NCI-H2227 (cell line): ENCODE data around the gene CYP46A1.

Experiments used
- DNase-seq: peaks from one replicate; lab custom pipeline; 2025; ENCODE audit not compliant: unreplicated experiment; lab: John Stamatoyannopoulos, UW

The CYP46A1 gene

DNA sequence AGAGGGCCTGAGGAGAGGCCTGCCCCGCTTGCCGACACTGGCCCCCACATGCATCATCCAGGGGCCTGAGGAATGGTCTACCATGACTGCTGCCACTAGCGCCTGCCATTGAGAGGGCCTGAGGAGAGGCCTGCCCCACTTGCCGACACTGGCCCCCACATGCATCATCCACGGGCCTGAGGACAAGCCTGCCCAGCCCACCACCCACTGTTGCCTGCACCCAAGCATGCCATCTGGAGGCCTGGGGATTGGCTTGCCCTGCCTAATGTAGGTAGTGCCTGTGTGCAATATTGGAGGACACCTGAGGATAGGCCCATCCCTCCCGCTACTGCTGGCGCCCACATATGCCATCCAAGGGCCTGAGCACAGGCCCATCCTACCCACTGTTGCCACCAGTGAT is 24.4 kb downstream of the CYP46A1 start:
- no peak for DNase-seq

DNA sequence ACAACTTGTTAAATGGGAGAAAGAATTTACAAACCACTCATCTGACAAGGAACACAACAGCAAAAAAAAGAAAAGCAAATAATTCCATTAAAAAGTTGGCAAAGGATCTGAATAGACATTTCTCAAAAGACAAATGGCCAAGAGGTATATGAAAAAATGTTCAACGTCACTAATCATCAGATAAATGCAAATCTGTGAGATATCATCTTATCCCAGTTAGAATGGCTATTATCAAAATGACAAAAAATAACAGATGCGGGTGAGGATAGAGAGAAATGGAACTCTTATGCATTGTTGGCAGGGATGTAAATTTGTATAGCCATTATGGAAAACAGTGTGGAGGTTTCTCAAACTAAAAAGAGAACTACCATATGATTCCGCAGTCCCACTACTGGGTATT is 29.9 kb downstream of the CYP46A1 start:
- DNase-seq, result no peak

DNA sequence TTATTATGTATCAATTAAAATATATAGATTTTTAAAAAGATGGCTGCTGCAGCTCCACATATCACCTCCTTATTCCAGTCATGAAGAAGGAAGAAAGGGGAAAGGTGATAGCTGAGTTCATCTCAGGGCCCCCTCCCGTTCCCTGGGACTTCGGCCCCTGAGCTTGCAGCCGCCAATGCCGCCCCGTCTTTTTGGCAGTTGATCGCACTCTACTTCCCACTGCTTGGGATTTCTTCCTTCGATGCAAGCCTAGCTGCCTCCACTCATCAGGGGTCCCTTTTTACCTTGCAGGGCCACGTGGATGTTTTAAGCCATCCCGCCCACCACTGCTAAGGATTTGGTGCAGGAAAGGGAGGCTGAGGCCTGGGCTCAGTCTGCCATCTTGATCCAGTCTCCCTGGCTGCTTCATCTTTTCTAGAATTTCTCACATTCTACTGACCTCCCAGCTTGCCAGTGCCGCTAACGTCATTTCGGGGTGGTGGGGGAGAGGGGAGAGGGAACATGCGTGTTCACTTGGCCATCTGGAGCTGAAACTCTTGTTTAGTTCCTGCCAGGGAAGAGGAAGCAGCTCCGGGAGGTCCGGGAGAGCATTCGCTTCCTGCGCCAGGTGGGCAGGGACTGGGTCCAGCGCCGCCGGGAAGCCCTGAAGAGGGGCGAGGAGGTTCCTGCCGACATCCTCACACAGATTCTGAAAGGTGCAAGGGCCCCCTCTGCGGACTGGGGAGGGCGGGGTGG is 31.3 kb downstream of the CYP46A1 start:
- DNase-seq, result no peak

DNA sequence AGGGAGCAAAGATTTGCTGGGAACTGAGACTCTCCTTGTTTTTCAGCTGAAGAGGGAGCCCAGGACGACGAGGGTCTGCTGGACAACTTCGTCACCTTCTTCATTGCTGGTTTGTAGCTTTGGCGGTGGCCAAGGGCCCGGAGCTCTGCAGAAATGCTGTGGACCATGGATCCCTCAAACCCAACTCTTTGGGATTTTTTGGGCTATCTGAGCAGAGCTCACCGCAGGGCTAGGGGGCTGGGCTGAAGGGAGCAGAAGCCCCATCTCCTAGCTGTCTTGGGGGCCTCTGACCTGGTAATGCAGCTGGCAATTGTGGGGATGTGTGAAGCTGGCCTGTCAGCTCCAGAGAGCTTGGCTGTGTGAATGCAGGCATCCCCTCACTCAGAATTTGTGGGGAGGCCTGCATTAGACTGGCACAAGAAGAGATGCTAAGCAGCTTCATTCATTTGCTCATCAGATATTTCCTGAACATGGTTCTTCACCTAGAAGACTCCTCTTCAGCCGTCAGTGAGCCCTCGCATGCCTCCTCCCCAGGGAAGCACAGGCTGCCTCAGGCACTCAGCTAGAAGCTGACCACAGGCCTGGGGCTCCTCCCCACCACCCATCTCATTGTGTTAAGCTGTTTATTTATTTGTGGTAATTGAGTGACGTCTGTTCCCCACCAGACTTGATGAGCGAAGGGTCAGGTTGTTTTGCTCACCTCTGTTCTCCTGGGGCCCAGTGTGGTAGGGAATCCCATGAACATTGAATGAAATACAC is 32.2 kb downstream of the CYP46A1 start:
- DNase-seq, result no peak

DNA sequence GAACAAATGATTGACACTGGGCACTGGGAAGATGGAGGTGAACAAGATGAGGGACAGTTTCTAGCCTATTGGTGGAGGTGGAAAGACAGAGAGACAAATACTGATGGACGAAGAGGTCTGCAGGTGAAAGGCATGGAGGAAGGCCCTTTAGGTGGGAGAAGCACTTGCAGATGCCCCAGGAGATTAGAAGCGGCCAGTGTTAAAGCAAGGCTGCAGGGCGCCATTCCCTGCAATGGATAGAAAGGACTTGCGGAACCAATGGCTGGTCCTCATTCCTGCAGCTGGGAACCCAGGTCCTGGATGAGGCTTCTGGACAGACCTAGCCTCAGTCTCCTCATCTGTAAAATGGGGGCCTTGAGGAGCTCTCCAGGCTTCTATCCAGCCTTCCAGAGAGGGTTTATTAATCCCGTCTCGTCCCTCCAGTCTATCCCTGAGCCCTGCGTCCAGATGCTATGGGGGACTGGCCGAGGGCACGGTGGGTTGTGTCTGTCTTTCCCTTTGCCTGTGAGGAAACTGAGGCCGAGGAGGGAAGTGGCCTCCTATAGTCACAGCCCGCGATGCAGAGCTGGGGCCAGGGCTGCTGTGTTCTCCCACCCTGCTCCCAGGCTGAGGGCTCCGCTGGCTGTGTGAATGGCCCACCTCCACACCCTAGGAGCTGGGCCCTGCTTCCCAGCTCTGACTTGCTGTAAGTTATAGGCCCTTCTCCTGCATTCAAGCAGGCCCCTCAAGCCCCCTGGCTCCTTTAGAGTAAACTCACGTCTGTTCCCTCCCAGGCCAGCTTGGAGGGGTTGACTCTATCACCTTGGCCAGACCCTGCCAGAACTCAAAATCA is 33.0 kb downstream of the CYP46A1 start:
- no peak for DNase-seq

DNA sequence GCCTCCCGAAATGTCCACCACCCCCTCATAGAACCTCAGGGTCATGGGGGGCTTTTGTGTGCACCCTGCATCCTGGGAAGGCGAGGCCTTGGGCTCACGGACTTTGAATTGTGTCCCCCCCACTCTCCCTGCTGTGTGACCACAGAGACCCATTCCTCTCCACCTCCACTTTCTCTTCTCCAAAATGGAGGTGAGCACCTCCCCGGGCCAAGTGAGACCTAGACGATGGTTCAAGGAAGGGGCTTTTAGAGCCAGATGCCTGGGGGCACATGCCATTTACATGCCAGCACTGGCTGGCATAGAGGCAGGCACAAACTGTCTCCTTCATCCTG is 33.5 kb downstream of the CYP46A1 start:
- no peak for DNase-seq

DNA sequence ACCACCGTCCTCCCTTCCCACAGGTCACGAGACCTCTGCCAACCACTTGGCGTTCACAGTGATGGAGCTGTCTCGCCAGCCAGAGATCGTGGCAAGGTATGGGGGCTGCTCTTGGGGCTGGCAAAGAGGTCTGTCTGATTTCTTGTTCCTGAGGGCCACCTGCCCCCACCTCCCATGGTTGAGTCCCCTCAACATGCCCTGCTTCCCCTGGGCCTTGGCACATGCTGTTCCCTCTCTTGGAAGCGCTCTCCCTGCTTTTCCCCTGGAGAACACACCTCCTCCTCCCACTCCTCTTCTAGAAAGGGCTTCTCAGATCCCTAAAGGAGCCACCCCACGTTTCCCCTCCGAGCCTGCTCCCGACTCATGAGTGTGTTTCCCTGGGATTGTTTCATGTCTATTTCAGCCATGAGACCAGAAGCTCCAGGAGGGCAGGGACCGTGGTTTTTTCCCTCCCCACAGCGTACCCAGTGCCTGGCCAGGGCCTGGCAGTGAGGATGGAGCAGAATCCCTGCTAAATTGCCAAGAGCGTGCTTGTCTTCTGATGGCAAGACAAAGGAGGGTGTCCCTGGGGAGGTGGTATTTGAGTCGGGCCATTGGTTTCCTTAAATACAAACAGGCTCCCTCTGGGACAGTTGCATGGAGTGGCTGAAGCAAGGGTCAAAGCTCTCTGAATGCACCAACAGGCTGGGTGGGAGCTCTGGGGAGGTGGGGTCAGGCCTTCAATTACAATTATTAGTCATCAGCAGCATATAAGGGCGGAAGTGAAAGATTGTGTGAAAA is 34.1 kb downstream of the CYP46A1 start:
- no peak for DNase-seq

DNA sequence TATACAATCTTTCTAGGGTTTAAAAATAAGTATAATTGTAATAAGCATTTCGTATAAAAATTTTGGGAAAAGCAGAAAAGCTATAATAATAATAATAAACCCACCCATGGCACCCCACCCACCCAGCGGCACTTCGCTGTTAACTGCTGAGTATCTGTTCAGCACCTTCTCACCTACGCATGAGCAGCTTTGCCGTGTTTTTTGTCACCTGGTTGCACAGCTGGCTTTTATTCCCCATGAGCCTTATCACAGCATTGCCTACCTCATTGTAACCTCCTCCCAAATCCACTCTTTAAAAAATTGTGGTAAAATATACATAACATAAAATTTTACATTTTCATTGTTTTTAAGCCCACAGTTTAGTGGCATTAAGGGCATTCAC is 34.7 kb downstream of the CYP46A1 start:
- no peak for DNase-seq

DNA sequence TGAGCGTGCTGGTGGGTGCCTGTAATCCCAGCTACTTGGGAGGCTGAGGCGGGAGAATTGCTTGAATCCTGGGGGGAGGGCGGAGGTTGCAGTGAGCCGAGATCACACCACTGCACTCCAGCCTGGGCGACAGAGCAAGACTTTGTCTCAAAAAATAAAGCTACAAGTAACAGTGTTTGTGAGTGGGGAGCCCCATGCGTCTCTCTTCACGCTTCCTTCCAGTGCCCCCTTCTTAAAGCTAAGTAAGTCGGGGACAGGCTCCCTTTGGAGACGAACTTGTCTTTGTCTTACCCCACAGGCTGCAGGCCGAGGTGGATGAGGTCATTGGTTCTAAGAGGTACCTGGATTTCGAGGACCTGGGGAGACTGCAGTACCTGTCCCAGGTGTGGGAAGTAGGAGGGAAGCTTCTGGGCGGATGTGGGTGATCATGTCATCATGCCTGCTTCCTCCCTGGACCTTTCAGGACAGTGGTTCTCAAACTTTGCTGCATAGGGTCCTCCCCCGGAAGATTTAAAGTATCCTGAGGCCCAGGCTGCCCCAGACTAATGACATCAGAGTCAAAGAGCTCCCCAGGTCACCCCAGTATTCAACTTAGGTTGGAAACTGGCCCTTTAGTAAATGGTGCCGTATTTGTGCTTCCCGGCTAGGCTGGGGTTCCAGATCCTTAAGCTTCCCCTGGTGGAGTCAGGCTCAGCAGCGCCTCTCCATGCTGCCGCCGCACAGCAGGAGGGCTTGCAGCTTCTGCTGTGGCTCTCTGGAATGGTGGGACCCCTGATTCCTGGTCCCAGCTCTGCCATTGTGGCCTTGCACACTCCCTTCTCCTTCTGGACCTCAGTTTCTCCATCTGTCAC is 37.1 kb downstream of the CYP46A1 start:
- DNase-seq, result no peak

DNA sequence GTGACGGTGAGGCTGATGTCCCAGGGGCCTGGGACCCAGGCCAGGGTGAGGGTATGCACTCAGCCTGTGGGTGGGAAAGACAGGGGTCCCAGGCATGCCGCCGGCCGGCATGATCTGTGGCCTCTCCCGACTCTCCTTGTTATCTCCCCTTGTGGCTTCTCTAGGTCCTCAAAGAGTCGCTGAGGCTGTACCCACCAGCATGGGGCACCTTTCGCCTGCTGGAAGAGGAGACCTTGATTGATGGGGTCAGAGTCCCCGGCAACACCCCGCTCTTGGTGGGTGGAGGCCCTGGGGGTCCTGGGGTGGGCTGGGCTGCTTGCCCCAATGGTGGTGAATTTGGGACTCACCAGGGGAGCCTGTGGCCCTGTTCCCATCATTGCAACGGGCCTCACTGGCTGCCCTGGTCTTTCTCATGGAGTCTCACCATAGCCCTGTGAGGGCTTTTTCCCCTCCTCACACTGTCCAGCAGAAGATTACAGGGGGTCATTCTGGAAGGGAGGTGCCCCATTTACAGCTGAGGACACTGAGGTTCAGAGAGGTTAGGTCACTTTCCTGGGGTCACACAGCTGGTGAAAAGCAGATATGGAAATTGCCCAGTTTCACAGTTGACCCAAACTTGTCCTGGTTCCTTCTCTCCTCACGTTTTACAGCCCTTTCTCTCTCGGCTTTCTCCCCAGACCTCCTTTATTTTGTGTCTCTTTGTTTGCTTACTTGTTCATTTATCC is 37.9 kb downstream of the CYP46A1 start:
- no peak for DNase-seq

DNA sequence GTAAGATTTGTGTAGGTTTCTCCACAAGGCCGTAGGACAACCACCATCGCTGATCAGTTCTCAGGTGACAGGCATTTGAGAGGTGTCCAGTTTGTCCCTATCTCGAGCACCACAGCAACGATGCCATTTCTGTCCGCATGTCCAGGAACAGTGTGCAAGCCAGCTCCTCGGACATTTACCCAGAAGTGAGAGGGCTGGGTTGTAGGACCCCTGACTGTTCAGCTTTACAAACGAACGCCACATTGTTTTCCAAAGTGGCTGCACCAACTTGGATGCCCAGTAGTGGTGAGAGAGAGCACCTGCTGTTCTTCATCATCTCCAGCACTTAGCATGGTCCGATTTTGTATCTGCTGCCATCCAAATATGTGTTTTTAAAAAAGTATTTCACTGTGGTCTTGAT is 38.6 kb downstream of the CYP46A1 start:
- no peak for DNase-seq

DNA sequence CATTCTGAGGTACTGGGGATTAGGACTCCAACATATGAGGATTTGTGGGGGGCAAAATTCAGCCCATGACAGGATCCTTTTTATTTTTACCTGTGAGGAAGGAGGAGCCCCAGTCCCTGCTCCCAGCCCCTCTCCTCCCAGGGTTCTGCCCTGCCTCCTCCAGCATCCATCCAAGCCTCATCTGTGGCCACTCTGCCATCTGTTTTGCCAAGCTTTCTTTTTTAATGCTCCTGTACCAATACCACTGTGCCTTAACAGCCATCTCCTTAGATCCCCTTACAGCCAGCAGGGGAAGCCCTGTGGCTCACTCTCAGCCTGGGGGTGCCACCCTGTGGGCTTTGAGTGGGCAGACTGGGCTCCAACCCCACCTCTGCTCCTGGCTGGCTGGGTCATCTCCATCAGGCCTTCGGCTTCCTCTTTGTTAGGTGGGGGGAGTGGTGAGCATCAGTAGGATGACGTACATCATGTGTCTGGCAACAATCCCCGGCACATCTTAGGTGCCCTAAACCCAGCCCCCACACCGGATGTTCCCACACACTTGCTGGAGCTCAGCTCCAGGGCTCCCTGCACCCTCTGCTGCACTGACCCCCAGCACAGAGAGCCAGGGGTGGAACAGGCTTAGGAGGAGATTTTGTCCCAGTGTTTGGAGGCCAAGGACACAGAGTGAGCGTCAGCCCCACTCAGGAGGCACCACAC is 40.2 kb downstream of the CYP46A1 start:
- DNase-seq, result no peak

DNA sequence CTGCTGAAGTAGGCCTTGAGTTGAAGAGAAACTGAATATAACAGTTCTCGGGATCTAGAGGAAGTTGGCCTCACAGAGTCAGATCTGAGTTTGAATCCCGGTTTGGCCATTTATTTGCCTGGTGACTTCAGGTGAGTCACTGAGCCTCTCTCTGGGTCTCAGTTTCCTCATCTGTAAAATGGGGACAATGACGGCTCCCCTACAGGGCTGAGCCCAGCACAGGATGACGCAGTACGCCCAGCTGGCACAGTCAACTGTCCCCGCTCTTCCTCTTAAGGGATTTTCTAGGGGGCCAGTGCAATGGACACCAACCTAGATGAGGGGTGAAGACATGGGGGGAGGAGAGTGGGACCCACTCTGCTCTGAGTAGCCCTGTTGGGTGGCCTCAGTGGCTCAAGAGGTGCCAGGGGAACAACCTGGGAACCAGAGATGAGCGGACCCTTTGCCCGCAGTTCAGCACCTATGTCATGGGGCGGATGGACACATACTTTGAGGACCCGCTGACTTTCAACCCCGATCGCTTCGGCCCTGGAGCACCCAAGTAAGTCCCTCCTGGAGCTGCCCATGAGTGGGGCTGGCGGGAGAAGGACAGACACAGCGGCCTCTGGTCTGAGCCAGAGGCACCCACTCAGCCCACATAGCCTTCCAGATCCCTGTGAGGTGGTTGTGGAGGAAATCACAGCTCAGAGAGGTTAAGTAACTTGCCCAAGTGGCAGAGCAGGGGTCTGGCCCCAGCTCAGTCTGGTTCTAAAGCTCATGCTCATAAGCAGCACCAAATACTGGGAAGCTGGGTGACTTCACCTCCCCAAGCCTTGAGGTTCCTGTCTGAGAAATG is 41.1 kb downstream of the CYP46A1 start:
- no peak for DNase-seq

DNA sequence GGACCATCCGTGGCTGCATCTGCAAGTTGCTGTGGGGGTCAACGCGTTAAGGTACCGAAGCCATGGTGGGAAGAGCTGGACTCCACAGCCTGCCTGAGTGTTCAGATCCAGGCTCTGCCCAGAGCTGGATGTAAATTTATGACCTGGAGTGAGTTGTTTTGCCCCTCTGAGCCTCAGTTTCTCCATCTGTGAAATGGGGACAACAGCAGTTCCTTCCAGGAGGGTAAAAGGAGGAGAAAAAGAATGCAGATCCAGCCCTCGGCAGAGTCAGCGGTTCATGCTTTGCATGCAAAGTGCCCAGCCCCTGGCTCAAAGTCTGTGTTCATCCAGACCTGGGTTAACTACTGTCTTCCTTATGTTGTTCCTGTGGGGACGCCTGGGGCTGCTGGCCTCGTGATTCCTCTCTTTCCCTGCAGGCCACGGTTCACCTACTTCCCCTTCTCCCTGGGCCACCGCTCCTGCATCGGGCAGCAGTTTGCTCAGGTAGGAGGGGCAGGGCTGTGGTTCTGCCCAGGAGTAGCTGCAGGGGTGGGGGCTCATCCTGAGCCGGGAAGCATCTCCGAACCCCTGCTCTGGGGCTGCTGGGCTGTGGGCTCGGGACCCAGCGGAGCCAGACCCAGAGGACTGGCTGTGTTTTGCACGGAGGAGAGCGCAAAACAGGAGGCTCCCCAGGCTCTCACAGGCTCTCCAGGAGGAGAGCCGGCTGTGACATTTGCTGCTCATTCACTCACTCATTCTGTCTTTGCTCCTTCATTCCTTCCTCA is 41.9 kb downstream of the CYP46A1 start:
- no peak for DNase-seq

DNA sequence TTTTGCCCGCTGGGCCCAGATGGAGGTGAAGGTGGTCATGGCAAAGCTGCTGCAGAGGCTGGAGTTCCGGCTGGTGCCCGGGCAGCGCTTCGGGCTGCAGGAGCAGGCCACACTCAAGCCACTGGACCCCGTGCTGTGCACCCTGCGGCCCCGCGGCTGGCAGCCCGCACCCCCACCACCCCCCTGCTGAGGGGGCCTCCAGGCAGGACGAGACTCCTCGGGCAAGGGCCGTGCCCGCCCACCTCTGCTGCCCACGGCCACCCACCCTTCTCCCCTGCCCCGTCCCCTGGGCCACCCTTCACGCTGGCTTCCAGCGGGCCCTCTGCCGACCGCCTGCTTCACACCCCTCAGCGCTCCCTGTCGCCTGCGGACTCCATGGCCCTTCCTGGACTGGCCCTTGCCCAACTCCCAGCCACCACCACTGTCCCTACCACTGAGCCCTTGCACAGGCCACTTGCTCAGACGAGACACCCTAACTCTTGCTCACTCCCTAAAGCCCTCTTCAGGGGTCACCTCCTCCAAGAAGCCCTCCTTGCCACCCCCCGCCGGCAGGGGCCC is 42.5 kb downstream of the CYP46A1 start:
- no peak for DNase-seq

DNA sequence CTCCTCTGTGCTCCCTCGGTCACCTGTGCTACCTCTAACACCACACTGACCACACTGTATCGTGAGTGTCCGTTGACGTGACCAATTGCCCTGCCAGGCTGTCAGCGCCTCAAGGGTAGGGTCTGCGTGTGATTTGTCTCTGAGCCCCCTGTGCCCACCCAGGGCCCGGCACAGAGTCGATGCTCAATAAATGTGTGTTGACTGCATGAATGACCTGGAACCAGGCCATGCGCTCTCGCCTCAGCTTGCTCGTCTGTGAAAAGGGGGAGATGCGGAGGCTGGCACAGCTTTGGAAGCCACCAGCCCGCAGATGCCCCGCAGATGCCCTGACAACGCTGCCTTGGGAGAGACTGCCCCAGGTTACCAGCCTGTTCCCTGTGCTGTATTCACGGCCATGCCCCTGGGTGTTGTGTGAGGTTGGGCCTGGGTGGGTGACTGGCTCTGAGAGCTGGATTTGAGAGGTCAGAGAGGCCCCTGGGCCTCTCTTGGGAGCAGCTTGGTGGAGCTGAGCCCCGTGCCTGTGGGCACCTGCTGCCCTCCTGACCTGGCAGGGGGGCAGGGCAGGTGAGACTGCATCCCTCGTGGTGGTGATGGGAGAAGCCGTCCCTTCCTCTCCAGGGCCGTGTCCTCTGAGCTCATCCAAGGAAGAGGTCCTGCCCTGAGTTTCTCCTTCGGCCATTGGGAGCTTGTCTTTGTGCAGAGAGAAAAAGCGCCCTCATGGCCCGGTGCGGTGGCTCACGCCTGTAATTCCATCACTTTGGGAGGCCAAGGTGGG is 43.2 kb downstream of the CYP46A1 start:
- DNase-seq, result no peak
